Uterus (tissue), 2 donors: ENCODE measurements around the gene CTSE.

ENCODE experiments used
- POLR2A ChIP-seq, 2 donors: fragments of 450-650 bp; IDR thresholded peaks; one replicate each; pipeline ENCODE4 v1.6.1; 2016; ENCODE audit warnings: antibody characterized with exemption in 2 of 2, mild to moderate bottlenecking in 1 of 2, moderate library complexity in 1 of 2
- TF ChIP-seq, protein P1 (sequence below), 4 experiments: fragments of 200-600 bp in 2 of 4; fragments of 450-650 bp in 2 of 4; sonication (generic) in 2 of 4; IDR thresholded peaks; one replicate each; pipeline ENCODE4 v1.5.1; 2016 to 2019; ENCODE audit warnings: antibody characterized with exemption in 4 of 4, mild to moderate bottlenecking in 2 of 4, moderate library complexity in 1 of 4

DNA sequence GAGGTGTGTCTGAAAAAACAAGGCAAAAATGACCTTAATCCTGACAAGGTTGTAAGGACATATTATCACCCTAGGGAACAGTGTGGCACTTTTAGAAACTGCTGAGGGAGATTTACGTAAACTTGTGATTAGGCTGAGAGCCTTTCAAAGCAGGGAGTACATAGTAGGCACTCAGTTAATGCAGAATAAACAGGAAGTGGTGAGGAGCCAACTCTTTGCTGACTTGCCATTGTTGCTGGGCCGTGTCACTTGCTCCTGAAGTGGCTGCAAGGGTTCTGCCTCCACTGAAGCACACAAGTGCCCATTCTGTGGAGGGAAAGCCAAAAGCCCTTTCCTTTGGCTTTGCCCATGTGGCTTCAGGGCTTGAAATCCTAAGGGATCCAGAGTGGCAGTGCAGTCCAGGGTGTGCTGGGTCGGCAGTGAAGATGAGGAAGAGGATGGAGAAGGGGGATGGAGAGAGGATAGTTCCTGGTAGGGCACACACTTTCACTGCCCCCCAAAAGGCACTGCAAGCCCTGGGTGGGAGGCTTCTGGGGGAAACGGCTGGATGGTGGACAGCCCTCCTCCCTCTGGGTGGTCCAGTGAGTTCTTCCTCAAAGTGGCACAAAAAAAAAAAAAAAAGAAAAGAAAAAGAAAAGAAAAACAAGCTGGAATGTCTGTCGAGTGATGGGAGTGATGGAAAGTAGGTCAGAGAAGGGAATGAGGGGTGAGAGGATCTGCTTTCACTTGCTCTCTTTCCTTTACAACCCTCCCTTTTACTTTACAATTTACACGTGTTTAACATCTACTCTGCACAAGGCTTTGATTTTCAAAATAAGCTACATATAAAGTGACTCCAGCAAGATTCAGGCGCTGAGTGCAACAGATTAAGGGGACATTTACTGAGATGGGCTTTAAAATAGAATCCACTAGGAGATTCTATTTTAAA, 15.6 kb upstream of the CTSE start:
- TF ChIP-seq POLR2A (IDR thresholded peaks at IDR 0.05) = no peak
- TF ChIP-seq, protein P1, sequence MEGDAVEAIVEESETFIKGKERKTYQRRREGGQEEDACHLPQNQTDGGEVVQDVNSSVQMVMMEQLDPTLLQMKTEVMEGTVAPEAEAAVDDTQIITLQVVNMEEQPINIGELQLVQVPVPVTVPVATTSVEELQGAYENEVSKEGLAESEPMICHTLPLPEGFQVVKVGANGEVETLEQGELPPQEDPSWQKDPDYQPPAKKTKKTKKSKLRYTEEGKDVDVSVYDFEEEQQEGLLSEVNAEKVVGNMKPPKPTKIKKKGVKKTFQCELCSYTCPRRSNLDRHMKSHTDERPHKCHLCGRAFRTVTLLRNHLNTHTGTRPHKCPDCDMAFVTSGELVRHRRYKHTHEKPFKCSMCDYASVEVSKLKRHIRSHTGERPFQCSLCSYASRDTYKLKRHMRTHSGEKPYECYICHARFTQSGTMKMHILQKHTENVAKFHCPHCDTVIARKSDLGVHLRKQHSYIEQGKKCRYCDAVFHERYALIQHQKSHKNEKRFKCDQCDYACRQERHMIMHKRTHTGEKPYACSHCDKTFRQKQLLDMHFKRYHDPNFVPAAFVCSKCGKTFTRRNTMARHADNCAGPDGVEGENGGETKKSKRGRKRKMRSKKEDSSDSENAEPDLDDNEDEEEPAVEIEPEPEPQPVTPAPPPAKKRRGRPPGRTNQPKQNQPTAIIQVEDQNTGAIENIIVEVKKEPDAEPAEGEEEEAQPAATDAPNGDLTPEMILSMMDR (IDR thresholded peaks at IDR 0.05) = no peak
